Progenitor cell of endocrine pancreas (in vitro differentiated cells): Measurements from ENCODE around the gene TPSG1. TPM values are rescaled to one million over a fixed set of nuclear protein-coding genes. Genes with fewer than 3 reads are reported as not detected.

Experiments used
- DNase-seq: peaks from one replicate; pipeline ENCODE4 v3.0.0; 2021; ENCODE audit warnings: low spot score; ENCODE audit not compliant: unreplicated experiment
- H3K27ac Mint-ChIP-seq: 2 replicates; pipeline ENCODE4 v1.8.0; 2021; ENCODE audit warnings: mild to moderate bottlenecking, moderate library complexity, mixed read lengths
- H3K27me3 Mint-ChIP-seq: 2 replicates; pipeline ENCODE4 v1.8.0; 2021; ENCODE audit warnings: mixed read lengths
- H3K36me3 Mint-ChIP-seq: 2 replicates; pipeline ENCODE4 v1.8.0; 2022; ENCODE audit warnings: mixed read lengths; ENCODE audit not compliant: insufficient read depth
- H3K4me1 Mint-ChIP-seq: 2 replicates; pipeline ENCODE4 v1.8.0; 2021; ENCODE audit warnings: low read depth, mixed read lengths
- H3K4me3 Mint-ChIP-seq: 2 replicates; pipeline ENCODE4 v1.8.0; 2021; ENCODE audit warnings: low read depth, mild to moderate bottlenecking, moderate library complexity, mixed read lengths
- H3K9me3 Mint-ChIP-seq: 2 replicates; pipeline ENCODE4 v1.8.0; 2021; ENCODE audit warnings: low read depth, mixed read lengths
- total RNA-seq: library from RNA; stranded (reverse); gene quantifications from 2 replicates; pipeline ENCODE4 v1.2.1, GENCODE V29; 2021
- TF ChIP-seq, protein P1 (sequence below): fragments of 200-600 bp; sonication (generic); IDR thresholded peaks from one replicate; pipeline ENCODE4 v1.5.0; 2021; ENCODE audit warnings: antibody characterized with exemption, mild to moderate bottlenecking; ENCODE audit not compliant: unreplicated experiment

The TPSG1 gene
- total RNA-seq, 1 donor from 2014 or later, result not detected

DNA sequence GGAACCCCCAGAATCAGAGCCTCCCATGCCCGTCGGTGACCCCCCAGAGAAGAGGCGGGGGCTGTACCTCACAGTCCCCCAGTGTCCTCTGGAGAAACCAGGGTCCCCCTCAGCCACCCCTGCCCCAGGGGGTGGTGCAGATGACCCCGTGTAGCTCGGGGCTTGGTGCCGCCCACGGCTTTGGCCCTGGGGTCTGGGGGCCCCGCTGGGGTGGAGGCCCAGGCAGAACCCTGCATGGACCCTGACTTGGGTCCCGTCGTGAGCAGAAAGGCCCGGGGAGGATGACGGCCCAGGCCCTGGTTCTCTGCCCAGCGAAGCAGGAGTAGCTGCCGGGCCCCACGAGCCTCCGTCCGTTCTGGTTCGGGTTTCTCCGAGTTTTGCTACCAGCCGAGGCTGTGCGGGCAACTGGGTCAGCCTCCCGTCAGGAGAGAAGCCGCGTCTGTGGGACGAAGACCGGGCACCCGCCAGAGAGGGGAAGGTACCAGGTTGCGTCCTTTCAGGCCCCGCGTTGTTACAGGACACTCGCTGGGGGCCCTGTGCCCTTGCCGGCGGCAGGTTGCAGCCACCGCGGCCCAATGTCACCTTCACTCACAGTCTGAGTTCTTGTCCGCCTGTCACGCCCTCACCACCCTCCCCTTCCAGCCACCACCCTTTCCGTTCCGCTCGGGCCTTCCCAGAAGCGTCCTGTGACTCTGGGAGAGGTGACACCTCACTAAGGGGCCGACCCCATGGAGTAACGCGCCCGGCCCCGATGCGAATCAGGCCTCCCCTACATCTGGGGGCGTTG, 4.0 kb downstream of the TPSG1 start:
- Mint-ChIP-seq H3K27ac (no peak overlapping the region), H3K9me3 (no peaks in the 10 kb centered on the region), H3K27me3 (no peaks in the 10 kb centered on the region), H3K4me1 (no peaks in the 10 kb centered on the region), H3K36me3 (peaks cover 2% of the 10 kb centered on the region), H3K4me3 (no peak overlapping the region)
- TF ChIP-seq, protein P1, sequence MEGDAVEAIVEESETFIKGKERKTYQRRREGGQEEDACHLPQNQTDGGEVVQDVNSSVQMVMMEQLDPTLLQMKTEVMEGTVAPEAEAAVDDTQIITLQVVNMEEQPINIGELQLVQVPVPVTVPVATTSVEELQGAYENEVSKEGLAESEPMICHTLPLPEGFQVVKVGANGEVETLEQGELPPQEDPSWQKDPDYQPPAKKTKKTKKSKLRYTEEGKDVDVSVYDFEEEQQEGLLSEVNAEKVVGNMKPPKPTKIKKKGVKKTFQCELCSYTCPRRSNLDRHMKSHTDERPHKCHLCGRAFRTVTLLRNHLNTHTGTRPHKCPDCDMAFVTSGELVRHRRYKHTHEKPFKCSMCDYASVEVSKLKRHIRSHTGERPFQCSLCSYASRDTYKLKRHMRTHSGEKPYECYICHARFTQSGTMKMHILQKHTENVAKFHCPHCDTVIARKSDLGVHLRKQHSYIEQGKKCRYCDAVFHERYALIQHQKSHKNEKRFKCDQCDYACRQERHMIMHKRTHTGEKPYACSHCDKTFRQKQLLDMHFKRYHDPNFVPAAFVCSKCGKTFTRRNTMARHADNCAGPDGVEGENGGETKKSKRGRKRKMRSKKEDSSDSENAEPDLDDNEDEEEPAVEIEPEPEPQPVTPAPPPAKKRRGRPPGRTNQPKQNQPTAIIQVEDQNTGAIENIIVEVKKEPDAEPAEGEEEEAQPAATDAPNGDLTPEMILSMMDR, result no peak
- no peak for DNase-seq

DNA sequence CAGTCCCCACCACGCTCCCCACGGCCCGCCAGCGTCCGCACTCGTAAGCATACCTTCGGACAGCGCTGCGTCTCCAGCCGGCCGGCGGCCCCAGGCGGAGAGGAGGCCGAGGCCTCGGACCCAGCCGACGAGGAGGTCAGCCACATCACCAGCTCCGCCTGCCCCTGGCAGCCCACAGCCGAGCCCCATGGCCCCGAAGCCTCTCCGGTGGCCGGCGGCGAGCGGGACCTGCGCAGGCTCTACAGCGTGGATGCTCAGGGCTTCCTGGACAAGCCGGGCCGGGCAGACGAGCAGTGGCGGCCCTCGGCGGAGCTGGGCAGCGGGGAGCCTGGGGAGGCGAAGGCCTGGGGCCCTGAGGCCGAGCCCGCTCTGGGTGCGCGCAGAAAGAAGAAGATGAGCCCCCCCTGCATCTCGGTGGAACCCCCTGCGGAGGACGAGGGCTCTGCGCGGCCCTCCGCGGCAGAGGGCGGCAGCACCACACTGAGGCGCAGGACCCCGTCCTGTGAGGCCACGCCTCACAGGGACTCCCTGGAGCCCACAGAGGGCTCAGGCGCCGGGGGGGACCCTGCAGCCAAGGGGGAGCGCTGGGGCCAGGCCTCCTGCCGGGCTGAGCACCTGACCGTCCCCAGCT, 4.9 kb downstream of the TPSG1 start:
- Mint-ChIP-seq H3K4me1 (no peaks in the 10 kb centered on the region), H3K36me3 (peaks cover 2% of the 10 kb centered on the region), H3K9me3 (no peaks in the 10 kb centered on the region), H3K27ac (no peak overlapping the region), H3K4me3 (no peak overlapping the region), H3K27me3 (no peaks in the 10 kb centered on the region)
- DNase-seq, result no peak
- TF ChIP-seq, protein P1, result no peak

- Mint-ChIP-seq H3K9me3 (no peaks in the 10 kb centered on the region), H3K36me3 (peaks cover 2% of the 10 kb centered on the region)
- TF ChIP-seq, protein P1, result no peak
Measured at GRCh38 chr16:1218930-1219611, 6.0 kb downstream of the TPSG1 start.

GRCh38 chr16:1218061-1218929, 6.8 kb downstream of the TPSG1 start:
- no peaks in the 10 kb centered on the region for H3K36me3 Mint-ChIP-seq

More at GRCh38 chr16:1218930-1219611, 6.0 kb downstream of the TPSG1 start:
- Mint-ChIP-seq H3K4me1 (no peaks in the 10 kb centered on the region), H3K27me3 (no peaks in the 10 kb centered on the region), H3K27ac (no peak overlapping the region), H3K4me3 (no peak overlapping the region)
- no peak for DNase-seq

More at GRCh38 chr16:1218061-1218929, 6.8 kb downstream of the TPSG1 start:
- H3K4me3 Mint-ChIP-seq, result no peak overlapping the region
- H3K27ac Mint-ChIP-seq, result no peak overlapping the region
- DNase-seq, result no peak
- no peaks in the 10 kb centered on the region for H3K9me3 Mint-ChIP-seq
- no peaks in the 10 kb centered on the region for H3K27me3 Mint-ChIP-seq
- TF ChIP-seq, protein P1, result no peak
- no peaks in the 10 kb centered on the region for H3K4me1 Mint-ChIP-seq
